Peyer's patch (tissue), 4 donors: Measurements from ENCODE around the gene GTF3C1.

Experiments used
- CTCF ChIP-seq, 6 experiments: fragments of 450-650 bp in 4 of 6; fragments of 200-600 bp in 2 of 6; sonication (generic) in 1 of 6; IDR thresholded peaks; one replicate each; pipeline ENCODE4 v1.5.1; 2017 to 2019; ENCODE audit warnings: antibody characterized with exemption in 6 of 6, mild to moderate bottlenecking in 3 of 6, moderate library complexity in 1 of 6
- POLR2A ChIP-seq, 2 donors: fragments of 450-650 bp; IDR thresholded peaks; one replicate each; pipeline ENCODE4 v1.5.1; 2017; ENCODE audit warnings: antibody characterized with exemption in 2 of 2, mild to moderate bottlenecking in 2 of 2, moderate library complexity in 2 of 2

GRCh38 chr16:27446721-27447120 is 103.0 kb downstream of the GTF3C1 start:
- TF ChIP-seq CTCF (IDR thresholded peaks at IDR 0.05) (no peak), POLR2A (IDR thresholded peaks at IDR 0.05) (no peak)
